ENCODE results near the gene FAM221B.

Gene FAM221B

GRCh38 chr9:35776018-35776417, 52.5 kb downstream of the FAM221B start:
- TF ChIP-seq POLR2A (IDR thresholded peaks at IDR 0.05; ENCODE audit: low read depth, low read length), result no peak
- FAIRE-seq, result no peak
- no peak for DNase-seq (ENCODE audit: insufficient read length, low spot score)

DNA sequence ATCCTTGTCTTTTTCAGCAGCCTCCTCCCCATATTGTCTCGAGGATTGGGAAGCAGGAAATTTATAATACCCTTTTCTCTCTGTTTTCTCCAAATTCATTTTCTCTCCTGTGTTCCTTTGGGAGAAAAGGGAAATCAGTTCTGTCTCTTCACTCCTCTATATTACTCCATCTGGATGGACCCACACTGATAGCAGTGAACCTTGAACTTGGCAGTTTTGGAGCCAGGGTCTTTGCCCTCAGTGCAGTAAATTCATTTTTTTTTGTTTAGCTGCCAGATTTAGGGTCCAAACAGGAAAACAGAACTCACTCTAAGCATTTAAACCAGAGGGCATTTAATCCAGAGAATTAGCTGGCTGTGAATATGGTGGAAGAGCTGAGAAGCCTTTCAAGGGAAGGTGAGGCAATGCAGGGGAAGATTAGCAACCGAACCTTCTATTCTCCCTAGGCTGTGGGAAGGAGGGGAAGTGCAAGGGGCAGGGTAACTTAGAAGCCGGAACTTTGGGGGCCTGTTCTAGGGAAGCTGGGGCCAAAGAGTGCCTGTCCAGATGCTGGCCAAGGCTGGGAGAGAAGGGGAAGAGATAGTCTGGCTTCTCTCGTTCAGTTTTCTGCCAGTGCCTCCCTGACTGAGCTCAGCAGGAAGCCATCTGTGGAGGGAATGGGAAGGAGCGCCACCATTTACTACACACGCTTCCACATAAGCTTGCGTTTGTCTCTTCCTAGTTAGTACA, 53.5 kb downstream of the FAM221B start:
- no peak for TF ChIP-seq POLR2A (IDR thresholded peaks at IDR 0.05; ENCODE audit: low read depth, low read length)
- FAIRE-seq, result no peak
- DNase-seq (ENCODE audit: insufficient read length, low spot score), result no peak

- peak; percentile 11 for FAIRE-seq
- DNase-seq (ENCODE audit: insufficient read length, low spot score), result no peak
- no peak for TF ChIP-seq POLR2A (IDR thresholded peaks at IDR 0.05; ENCODE audit: low read depth, low read length)
These were observed 56.6 kb downstream of the FAM221B start for GRCh38 chr9:35771943-35772342.

DNA sequence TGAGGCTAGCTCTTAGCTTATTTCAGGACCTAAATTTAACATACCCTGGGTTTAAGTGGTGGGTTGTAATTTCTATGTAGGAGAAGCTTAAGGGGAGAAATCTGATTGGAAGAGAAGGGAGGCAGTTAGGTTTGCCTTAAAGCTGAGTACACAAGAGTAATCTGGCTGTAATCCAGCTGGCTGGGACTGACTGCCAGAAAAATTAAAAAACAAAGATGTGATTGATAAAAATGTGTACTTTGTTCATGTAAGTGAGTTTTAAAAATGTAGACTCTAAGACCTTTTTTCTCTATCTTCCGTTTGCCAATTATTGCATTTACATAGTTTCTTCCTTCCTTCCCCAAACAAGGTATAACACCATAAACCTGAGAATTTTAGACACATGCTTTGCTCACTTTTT, 57.0 kb downstream of the FAM221B start:
- FAIRE-seq (no peak), DNase-seq (ENCODE audit: insufficient read length, low spot score) (no peak)
- TF ChIP-seq POLR2A (IDR thresholded peaks at IDR 0.05; ENCODE audit: low read depth, low read length), result no peak

- no peak for TF ChIP-seq POLR2A (IDR thresholded peaks at IDR 0.05; ENCODE audit: low read depth, low read length)
- DNase-seq (ENCODE audit: insufficient read length, low spot score), result no peak
- FAIRE-seq, result no peak
These were observed 57.5 kb downstream of the FAM221B start for GRCh38 chr9:35771075-35771433.

- no peak for TF ChIP-seq POLR2A (IDR thresholded peaks at IDR 0.05; ENCODE audit: low read depth, low read length)
- FAIRE-seq, result no peak
These were observed 58.8 kb downstream of the FAM221B start for GRCh38 chr9:35769763-35770162.

GRCh38 chr9:35767458-35767857, 61.1 kb downstream of the FAM221B start:
- no peak for FAIRE-seq
- TF ChIP-seq POLR2A (IDR thresholded peaks at IDR 0.05; ENCODE audit: low read depth, low read length), result no peak
- no peak for DNase-seq (ENCODE audit: insufficient read length, low spot score)

More at GRCh38 chr9:35769763-35770162, 58.8 kb downstream of the FAM221B start:
- DNase-seq (ENCODE audit: insufficient read length, low spot score), result no peak

DNA sequence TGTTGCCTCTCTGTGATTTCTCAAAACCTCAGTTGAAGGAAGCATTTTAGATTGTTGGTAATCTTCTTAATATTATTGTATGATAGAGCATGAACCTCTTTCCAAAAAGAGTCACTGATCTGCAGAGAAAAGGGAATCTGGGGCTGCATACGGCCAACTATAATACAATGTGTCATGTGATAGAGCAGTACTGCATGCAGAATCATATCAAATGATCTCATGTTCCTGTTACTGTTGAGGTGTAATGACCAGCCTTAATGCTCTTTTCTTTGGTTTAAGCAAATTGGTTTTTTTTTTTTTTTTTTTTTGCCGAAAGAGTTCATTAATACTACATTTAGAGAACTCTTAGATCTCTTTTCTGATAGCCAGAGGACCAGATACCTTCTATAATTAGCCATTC, 61.5 kb downstream of the FAM221B start:
- DNase-seq (ENCODE audit: insufficient read length, low spot score), result no peak
- TF ChIP-seq POLR2A (IDR thresholded peaks at IDR 0.05; ENCODE audit: low read depth, low read length), result no peak
- no peak for FAIRE-seq

All from H54 (cell line).